ENCODE measurements around the gene RASL10A.

DNA sequence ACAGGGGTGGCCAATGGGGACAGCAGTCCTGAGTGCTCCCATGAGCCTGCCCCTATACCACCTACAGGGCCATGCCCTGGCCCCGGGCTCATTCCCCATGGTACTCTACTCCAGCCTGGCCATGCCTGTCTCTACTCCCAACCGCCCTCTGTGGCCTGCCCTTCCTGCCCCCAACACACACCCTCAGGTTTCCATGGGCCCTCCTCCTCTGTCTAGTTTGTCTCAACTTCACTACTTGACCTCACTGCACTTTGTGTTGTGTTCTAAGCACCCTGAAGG lies 26.3 kb upstream of the RASL10A start:
- TF ChIP-seq, protein P1, sequence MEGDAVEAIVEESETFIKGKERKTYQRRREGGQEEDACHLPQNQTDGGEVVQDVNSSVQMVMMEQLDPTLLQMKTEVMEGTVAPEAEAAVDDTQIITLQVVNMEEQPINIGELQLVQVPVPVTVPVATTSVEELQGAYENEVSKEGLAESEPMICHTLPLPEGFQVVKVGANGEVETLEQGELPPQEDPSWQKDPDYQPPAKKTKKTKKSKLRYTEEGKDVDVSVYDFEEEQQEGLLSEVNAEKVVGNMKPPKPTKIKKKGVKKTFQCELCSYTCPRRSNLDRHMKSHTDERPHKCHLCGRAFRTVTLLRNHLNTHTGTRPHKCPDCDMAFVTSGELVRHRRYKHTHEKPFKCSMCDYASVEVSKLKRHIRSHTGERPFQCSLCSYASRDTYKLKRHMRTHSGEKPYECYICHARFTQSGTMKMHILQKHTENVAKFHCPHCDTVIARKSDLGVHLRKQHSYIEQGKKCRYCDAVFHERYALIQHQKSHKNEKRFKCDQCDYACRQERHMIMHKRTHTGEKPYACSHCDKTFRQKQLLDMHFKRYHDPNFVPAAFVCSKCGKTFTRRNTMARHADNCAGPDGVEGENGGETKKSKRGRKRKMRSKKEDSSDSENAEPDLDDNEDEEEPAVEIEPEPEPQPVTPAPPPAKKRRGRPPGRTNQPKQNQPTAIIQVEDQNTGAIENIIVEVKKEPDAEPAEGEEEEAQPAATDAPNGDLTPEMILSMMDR (IDR thresholded peaks at IDR 0.05), result no peak
- TF ChIP-seq POLR2A (IDR thresholded peaks at IDR 0.05) (no peak), POLR2AphosphoS5 (IDR thresholded peaks at IDR 0.05; ENCODE audit: insufficient read depth in 1 of 2, low read depth in 1 of 2) (no peak)
